GM21717 (cell line): ENCODE measurements around the gene RBMY1E.
"Not testable (repeated sequence)": the region's sequence is repeated elsewhere in the genome, so short reads cannot be mapped to it uniquely, and the experiment has no call there.

Experiments used
- ATAC-seq: cut with Tn5 transposase; IDR thresholded peaks from one replicate; pipeline ENCODE4 v1.9.1; 2021; ENCODE audit warnings: mild to moderate bottlenecking, moderate library complexity; ENCODE audit not compliant: unreplicated experiment

RBMY1E gene

GRCh38 chrY:21917932-21918331 lies at the start of gene RBMY1E:
RBMY1E (minus strand) TSS chrY:21918032; CDS start chrY:21916054, 1,978 bp downstream.
- ATAC-seq: not testable (repeated sequence)

- ATAC-seq: not testable (repeated sequence)
Measured at GRCh38 chrY:21894426-21894825, 23.4 kb downstream of the RBMY1E start, which contains the start of gene RBMY1D. RBMY1D (minus strand) TSS chrY:21894526; CDS start chrY:21892513, 2,013 bp downstream.

- not testable (repeated sequence) for ATAC-seq
Measured at GRCh38 chrY:21869407-21870076, 48.3 kb downstream of the RBMY1E start.
